DOHH2 (cell line): Measurements from ENCODE around the gene MOSPD2.

ENCODE experiments used
- CTCF ChIP-seq: fragments of 200-600 bp; sonication (generic); IDR thresholded peaks from one replicate; pipeline ENCODE4 v1.5.1; 2014; ENCODE audit warnings: antibody characterized with exemption, mild to moderate bottlenecking, low read depth, low read length; ENCODE audit not compliant: poor library complexity, severe bottlenecking
- EZH2phosphoT487 ChIP-seq: fragments of 200-600 bp; sonication (generic); IDR thresholded peaks from 2 replicates; pipeline ENCODE4 v1.6.1; 2017; ENCODE audit warnings: borderline replicate concordance, mild to moderate bottlenecking, antibody characterized with exemption, low read length, moderate library complexity, mixed read lengths

GRCh38 chrX:14926471-14926870 is 53.2 kb downstream of the MOSPD2 start:
- TF ChIP-seq CTCF (no peak), EZH2phosphoT487 (no peak)
